Lung (tissue), 12 donors: Measurements from ENCODE around the gene GTPBP2. TPM values are rescaled to one million over a fixed set of nuclear protein-coding genes. Genes with fewer than 3 reads are reported as not detected.
"Not testable (repeated sequence)": the region's sequence is repeated elsewhere in the genome, so short reads cannot be mapped to it uniquely, and the experiment has no call there.

Experiments
- ATAC-seq: fragments of 200-7000 bp; cut with Tn5 transposase; one replicate; pipeline ENCODE4 v1.9.1; 2020; ENCODE audit warnings: moderate number of reproducible peaks; ENCODE audit not compliant: insufficient read depth, low FRiP score
- DNase-seq, 3 donors: peaks; one replicate each; pipeline ENCODE4 v3.0.0-alpha.2; 2013 to 2017
- H3K27ac ChIP-seq, 2 donors: one replicate each; pipeline ENCODE4 v1.5.1; 2013; ENCODE audit warnings: mild to moderate bottlenecking in 2 of 2, moderate library complexity in 2 of 2, control low read depth in 1 of 2, inconsistent platforms in 1 of 2, low read depth in 1 of 2, low read length in 1 of 2
- H3K27me3 ChIP-seq, 3 donors: one replicate each; pipeline ENCODE4 v1.5.1; 2013; ENCODE audit warnings: low read length in 2 of 3; ENCODE audit not compliant: control insufficient read depth in 3 of 3, insufficient read depth in 3 of 3
- H3K36me3 ChIP-seq, 4 donors: one replicate each; pipeline ENCODE4 v1.5.1; 2013; ENCODE audit warnings: low read length in 4 of 4, mild to moderate bottlenecking in 1 of 4, moderate library complexity in 1 of 4; ENCODE audit not compliant: control insufficient read depth in 4 of 4, insufficient read depth in 4 of 4
- H3K4me1 ChIP-seq, 5 donors: one replicate each; pipeline ENCODE4 v1.5.1; 2013; ENCODE audit warnings: low read length in 5 of 5, mild to moderate bottlenecking in 2 of 5, moderate library complexity in 1 of 5; ENCODE audit not compliant: control insufficient read depth in 5 of 5, insufficient read depth in 5 of 5
- H3K4me3 ChIP-seq: one replicate; pipeline ENCODE4 v1.5.1; 2013; ENCODE audit warnings: mild to moderate bottlenecking, control low read depth, moderate library complexity
- H3K9ac ChIP-seq, 2 donors: one replicate each; pipeline ENCODE4 v1.5.1; 2013; ENCODE audit warnings: low read length in 2 of 2, control low read depth in 1 of 2; ENCODE audit not compliant: insufficient read depth in 1 of 2
- H3K9me3 ChIP-seq, 4 donors: one replicate each; pipeline ENCODE4 v1.5.1; 2013; ENCODE audit warnings: low read length in 3 of 4, mild to moderate bottlenecking in 1 of 4, moderate library complexity in 1 of 4; ENCODE audit not compliant: control insufficient read depth in 4 of 4, insufficient read depth in 3 of 4
- CTCF ChIP-seq: IDR thresholded peaks from 2 replicates; pipeline ENCODE4 v1.5.1; 2012; ENCODE audit warnings: mild to moderate bottlenecking; ENCODE audit errors: control extremely low read depth, extremely low read depth
- WGBS, 2 donors: extraction: QIAGEN DNeasy Blood & Tissue Kit; methylation state at CpG; one replicate each; pipeline ENCODE4 v1.1.7; 2013; 5-methylcytosine and 5-hydroxymethylcytosine counted together
- polyA plus RNA-seq, 2 donors: library from polyadenylated mRNA; stranded (reverse); fragments of 200-250 nt; gene quantifications; one replicate each; pipeline ENCODE4 v1.2.1, GENCODE V29; 2013
- total RNA-seq, 2 donors: library from RNA; depleted of rRNA in 1 of 2; stranded (reverse); fragments of >200 nt in 1 of 2; gene quantifications; one replicate each; pipeline ENCODE4 v1.2.1, GENCODE V29; 2014 to 2021
- donor health status: control.
- donor health status: control.
- donor health status: Bipolar disorder and iron deficiency.
- donor health status: healthy.
- donor health status: DM: yes; HTN: yes; CAD: no.

Gene GTPBP2
- total and polyA plus RNA-seq, 4 donors: 49.9 to 78.4 (median 60.8) TPM

- Histone ChIP-seq H3K4me3 (no peak overlapping the region), H3K9ac (no peak overlapping the region), H3K36me3 (peaks cover 4 to 12% (median 7%) of the 10 kb centered on the region in 4 donors), H3K27me3 (no peaks in the 10 kb centered on the region), H3K4me1 (no peaks in the 10 kb centered on the region), H3K27ac (no peak overlapping the region), H3K9me3 (no peaks in the 10 kb centered on the region)
- ATAC-seq: no peak
- peak in 1 of 3 donors; percentile 14 for DNase-seq
- 37 to 66% methylated on average over 1 of the region's 1 CpG for WGBS, 2 donors
- TF ChIP-seq CTCF: no peak
Measured at GRCh38 chr6:43593938-43594337, 35.1 kb downstream of the GTPBP2 start.

GRCh38 chr6:43589564-43589963, 39.5 kb downstream of the GTPBP2 start:
- H3K4me1 ChIP-seq, H3K9ac ChIP-seq: not testable (repeated sequence)
- 95 to 97% methylated on average over 1 of the region's 1 CpG for WGBS, 2 donors

GRCh38 chr6:43588194-43588593, 40.9 kb downstream of the GTPBP2 start:
- DNase-seq: no peak
- H3K9me3 ChIP-seq: no peaks in the 10 kb centered on the region
- H3K27me3 ChIP-seq: no peaks in the 10 kb centered on the region
- H3K27ac ChIP-seq: no peak overlapping the region
- H3K36me3 ChIP-seq: peaks cover 16 to 32% (median 23%) of the 10 kb centered on the region in 4 donors
- no peak for ATAC-seq
- H3K4me3 ChIP-seq: no peak overlapping the region
- H3K4me1 ChIP-seq: no peaks in the 10 kb centered on the region
- TF ChIP-seq CTCF: no peak
- 97 to 98% methylated on average over 5 of the region's 5 CpGs for WGBS, 2 donors
- no peak overlapping the region for H3K9ac ChIP-seq

More at GRCh38 chr6:43589564-43589963, 39.5 kb downstream of the GTPBP2 start:
- not testable (repeated sequence) for H3K4me3 ChIP-seq, H3K27ac ChIP-seq, H3K27me3 ChIP-seq, ATAC-seq, DNase-seq, H3K9me3 ChIP-seq
- peaks cover 6 to 26% (median 15%) of the 10 kb centered on the region in 4 donors for H3K36me3 ChIP-seq

- Histone ChIP-seq H3K4me3 (no peak overlapping the region), H3K36me3 (peaks cover 17 to 27% (median 23%) of the 10 kb centered on the region in 4 donors), H3K27me3 (no peaks in the 10 kb centered on the region), H3K9me3 (no peaks in the 10 kb centered on the region), H3K9ac (no peak overlapping the region), H3K4me1 (no peaks in the 10 kb centered on the region), H3K27ac (no peak overlapping the region)
- 86 to 90% methylated on average over 7 of the region's 7 CpGs for WGBS, 2 donors
- no peak for ATAC-seq
- no peak for DNase-seq
- TF ChIP-seq CTCF: no peak
Measured at GRCh38 chr6:43584892-43585570, 44.0 kb downstream of the GTPBP2 start.
